DND-41 (cell line): ENCODE measurements around the gene CKS1B.

Experiments used
- EZH2 ChIP-seq: IDR thresholded peaks from 3 replicates; pipeline ENCODE4 v1.6.1; 2012; ENCODE audit warnings: borderline replicate concordance, low read depth, mild to moderate bottlenecking, moderate library complexity, low read length, inconsistent platforms; ENCODE audit not compliant: severe bottlenecking
- TF ChIP-seq, protein P1 (sequence below): IDR thresholded peaks from 2 replicates; pipeline ENCODE4 v1.5.1; 2012; ENCODE audit warnings: borderline replicate concordance, low read length, moderate library complexity, mild to moderate bottlenecking; ENCODE audit not compliant: poor library complexity, severe bottlenecking; ENCODE audit errors: extremely low read depth

DNA sequence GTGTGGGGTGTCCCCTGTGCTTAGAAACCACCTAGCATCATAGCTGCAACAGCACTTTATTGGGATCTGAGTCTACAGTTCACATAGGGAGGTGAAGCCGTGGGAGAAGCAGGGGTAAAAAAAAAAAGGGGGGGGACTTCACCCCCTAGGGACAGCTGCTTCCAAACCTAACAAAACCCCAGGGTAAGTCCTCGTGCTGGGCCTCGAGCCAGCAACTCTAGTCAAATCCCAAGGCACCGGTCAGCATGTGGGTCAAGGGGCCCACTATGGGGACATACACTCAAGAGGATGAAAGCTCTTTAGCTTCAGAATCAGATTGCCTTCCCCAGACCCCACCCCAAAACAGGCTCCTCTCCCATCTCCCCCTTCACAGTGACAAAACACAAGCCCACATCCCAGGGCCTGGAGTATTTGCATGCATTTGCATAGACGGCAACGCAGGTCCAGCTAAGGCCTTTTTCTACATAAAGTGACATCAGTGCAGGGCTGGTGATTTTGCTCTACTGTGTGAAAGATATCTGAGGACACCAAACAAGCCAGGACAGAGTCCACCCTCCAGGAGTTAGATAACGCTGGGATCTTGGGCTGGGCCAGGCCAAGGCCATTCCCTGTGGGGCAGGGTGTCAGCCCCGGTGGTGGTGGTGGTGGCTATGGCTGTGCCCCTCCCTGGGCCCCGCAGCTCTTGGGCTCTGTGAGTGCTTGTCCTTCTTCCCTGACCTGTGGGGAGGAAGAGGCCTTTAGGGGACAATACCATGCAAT is 29.9 kb upstream of the CKS1B start:
- TF ChIP-seq, protein P1, sequence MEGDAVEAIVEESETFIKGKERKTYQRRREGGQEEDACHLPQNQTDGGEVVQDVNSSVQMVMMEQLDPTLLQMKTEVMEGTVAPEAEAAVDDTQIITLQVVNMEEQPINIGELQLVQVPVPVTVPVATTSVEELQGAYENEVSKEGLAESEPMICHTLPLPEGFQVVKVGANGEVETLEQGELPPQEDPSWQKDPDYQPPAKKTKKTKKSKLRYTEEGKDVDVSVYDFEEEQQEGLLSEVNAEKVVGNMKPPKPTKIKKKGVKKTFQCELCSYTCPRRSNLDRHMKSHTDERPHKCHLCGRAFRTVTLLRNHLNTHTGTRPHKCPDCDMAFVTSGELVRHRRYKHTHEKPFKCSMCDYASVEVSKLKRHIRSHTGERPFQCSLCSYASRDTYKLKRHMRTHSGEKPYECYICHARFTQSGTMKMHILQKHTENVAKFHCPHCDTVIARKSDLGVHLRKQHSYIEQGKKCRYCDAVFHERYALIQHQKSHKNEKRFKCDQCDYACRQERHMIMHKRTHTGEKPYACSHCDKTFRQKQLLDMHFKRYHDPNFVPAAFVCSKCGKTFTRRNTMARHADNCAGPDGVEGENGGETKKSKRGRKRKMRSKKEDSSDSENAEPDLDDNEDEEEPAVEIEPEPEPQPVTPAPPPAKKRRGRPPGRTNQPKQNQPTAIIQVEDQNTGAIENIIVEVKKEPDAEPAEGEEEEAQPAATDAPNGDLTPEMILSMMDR = no peak
- no peak for TF ChIP-seq EZH2
